Activated T-cell treated with anti-CD3 and anti-CD28 coated beads for 48 hours (primary cell): ENCODE results near the gene PRKAG1.

Experiments used
- DNase-seq: peaks from one replicate; pipeline ENCODE4 v3.0.0-alpha.2; 2020; ENCODE audit warnings: low read depth

PRKAG1 gene

DNA sequence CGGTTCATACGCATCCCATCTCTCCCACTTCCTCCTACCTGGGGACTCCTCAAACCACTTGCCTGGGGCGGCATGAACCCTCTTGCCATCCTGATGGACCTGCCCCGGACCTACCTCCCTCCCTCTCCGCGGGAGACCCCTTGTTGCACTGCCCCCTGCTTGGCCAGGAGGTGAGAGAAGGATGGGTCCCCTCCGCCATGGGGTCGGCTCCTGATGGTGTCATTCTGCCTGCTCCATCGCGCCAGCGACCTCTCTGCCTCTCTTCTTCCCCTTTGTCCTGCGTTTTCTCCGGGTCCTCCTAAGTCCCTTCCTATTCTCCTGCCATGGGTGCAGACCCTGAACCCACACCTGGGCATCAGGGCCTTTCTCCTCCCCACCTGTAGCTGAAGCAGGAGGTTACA lies 36.8 kb downstream of the PRKAG1 start:
- no peak for DNase-seq

GRCh38 chr12:48980953-48981756 lies 37.4 kb downstream of the PRKAG1 start:
- peak; percentile 24 for DNase-seq

GRCh38 chr12:48980389-48980952 lies 38.1 kb downstream of the PRKAG1 start:
- DNase-seq, result peak; percentile 29

DNA sequence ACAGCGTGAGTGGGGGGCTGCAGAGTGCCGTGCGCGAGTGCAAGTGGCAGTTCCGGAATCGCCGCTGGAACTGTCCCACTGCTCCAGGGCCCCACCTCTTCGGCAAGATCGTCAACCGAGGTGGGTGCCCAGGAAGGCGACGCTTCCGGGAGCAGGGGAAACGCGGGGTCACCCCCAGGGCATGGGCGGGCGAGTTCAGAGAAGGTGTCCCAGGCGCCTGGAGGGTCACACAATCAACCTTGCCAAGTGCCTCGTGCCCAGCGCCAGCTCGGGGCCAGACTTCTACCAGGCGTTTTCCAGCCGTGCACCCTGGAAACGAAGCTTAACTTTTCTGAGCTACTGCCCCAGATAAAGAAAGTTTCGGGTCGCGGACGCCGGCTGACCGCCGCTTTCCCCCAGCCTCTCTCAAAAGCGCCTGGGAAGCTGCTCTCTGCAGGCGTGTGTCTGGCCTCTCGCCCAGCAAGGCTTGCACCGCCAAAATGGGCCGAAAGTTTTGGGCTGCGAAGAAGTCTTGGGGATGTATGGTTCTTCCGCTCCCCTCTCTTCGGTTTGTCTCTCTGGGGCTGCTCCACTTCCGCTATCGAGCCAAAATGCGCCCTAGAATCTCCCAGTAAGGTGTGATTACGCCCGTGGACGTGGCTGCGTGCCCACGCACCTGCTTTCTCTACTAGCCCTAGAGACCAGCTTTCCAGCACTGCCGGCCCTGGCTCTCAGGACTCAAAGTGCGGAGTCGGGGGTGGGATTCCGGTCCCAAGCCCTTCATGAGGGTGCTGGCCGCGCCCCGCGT lies 38.8 kb downstream of the PRKAG1 start:
- DNase-seq, result no peak

- no peak for DNase-seq
These were observed 39.6 kb downstream of the PRKAG1 start for GRCh38 chr12:48978741-48979601.

GRCh38 chr12:48978291-48978740 lies 40.3 kb downstream of the PRKAG1 start, which contains the start of gene WNT1:
WNT1 (plus strand) TSS chr12:48978322; CDS start chr12:48978651, 329 bp downstream.
- DNase-seq, result no peak

GRCh38 chr12:48977290-48978281 lies 41.0 kb downstream of the PRKAG1 start:
- DNase-seq, result peak; percentile 83

GRCh38 chr12:48973941-48974673 lies 44.5 kb downstream of the PRKAG1 start:
- peak; percentile 35 for DNase-seq

DNA sequence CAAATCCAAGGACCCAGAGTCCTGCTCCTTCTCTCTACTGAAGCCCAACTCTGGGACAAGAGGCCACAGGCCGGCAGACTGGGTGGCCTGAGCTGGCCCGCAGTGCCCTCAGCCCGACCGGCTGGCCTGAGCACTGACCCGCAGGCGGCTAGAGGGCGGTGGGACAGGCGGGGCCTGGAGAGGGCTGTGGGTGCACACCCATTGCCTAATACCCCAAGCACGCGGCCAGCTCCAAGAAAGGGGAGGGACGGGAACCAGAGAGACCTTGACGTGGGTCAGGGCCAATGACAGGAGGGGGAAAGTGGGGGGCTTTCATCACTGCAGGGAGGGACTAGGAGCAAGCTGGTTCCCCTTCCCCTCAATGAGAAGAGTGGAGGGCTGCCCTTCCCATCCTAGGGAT lies 45.0 kb downstream of the PRKAG1 start:
- DNase-seq, result no peak

DNA sequence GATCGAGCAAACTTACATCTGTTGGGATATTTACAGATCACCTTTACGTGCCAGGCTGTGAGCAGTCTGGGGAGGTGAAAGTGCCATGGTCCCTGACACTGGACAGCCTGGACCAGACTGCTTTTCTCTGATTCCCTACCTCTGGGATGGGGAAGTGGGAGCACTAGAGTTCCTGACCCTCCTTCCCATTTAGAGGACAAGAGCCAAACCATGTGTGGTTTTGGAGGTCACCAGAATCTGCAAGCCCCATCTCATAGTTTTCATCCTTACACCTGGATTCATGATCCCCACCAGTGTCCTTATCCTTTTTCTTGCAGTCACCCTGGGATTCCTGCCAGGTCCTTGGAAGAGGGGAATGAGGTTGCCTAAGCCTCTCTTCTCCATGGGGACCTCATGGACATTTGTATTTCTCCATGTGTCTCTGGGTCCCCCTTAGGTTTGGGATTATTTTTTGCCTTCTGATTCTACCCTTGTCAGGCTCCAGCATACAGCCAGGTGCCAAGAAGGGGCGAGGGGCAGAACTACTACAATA lies 45.6 kb downstream of the PRKAG1 start:
- DNase-seq, result no peak

GRCh38 chr12:48972213-48972951 lies 46.2 kb downstream of the PRKAG1 start:
- peak; percentile 57 for DNase-seq

DNA sequence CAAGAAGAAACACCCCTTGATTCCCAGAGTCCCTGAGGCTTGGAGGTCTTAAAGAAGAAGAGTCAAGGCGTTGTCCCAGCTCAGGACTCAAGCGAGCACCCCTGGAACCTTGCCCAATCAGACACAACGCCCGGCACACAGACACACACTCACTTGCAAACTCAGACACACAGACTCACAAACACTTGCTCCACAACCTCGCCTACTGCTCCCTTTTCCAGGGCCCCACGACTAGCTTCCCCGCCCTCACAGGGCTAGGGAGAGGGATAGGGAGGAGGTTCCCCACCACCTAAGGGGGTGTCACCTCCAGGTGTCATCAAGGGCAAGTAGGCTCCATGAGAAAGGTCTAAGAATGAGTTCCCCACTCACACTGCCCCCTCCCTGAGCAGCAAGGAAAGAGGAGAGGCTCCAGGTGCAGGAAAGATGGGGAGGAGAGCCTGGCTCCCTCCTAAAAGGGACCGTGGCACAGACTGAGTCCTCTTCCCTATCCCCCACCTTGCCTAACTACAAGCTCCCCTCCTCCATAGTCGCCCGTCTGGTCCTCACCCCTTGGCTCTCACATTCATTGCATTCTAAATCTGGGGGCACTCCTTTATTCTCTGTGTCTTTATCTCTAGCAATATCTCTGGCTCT lies 47.8 kb downstream of the PRKAG1 start:
- no peak for DNase-seq

DNA sequence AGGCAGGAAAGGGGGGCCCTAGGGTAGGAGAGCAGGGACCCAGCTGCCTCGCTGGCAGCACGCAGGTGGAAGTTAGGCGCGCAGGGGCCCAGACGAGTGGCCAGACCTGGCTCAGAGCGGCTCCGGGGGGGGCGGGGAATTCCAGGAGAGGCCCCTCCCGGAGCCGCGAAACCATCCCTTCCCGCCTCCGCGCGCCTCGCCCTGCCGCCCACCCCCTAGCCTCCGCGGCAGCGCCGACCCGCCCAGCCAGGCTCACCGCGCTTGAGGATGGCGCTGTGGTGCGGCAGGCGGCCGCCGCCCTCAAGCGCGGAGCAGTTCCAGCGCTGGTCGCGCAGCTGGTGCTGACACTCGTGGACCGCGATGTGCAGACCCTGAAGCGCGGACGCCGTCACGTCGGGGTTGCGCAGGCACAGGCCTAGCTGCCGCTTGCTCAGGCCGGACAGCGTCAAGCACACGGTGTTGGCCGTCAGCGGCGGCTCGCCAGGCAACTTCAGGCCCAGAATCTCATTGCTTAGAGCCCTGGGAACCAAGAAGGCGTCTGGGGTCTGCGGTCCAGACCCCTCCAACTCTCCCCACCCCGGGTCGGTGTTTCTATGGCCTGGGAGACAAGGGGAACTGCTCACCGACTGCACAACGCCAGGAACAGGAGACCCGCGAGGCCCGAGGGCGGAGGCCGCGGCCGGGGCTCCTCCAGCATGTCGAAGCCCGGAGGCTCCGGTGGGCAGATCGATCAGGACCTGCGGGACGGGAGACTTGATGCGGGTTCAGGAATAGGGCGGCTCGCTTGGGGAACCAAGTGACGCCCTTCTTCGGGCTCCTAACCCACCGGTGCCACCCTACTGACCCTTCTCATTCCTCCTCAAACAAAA lies 48.5 kb downstream of the PRKAG1 start:
- no peak for DNase-seq

DNA sequence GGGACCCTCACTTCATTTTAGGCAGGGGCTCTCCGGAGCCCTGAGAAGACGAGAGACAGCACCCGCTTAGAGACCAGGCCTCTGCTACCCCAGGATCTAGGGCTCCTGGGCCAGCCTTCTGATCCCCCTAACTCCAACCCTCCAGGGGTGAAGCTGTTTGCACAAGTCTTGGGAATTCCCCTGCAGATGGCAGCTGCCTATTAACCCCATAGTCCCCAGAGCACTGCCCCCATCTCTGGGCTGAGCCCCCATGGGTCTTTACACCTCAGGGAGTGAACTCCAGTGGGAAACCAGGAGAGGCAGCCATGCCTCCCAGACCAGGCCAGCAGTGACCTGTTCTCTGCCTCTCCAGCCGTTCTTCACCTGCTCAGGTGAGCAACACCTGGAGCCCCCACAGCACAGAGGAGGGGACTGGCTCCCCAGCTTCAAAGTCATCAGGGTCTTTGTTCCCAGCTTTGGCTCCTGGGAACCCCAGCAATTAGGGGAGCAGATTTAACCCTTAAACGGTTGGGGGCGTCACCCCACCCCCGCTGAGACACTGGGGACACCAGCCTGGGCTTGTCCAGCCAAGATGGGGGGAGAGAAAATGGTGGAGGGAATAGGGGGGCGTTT lies 49.3 kb downstream of the PRKAG1 start:
- DNase-seq, result no peak

- DNase-seq, result no peak
These were observed 50.1 kb downstream of the PRKAG1 start for GRCh38 chr12:48968467-48968866.

DNA sequence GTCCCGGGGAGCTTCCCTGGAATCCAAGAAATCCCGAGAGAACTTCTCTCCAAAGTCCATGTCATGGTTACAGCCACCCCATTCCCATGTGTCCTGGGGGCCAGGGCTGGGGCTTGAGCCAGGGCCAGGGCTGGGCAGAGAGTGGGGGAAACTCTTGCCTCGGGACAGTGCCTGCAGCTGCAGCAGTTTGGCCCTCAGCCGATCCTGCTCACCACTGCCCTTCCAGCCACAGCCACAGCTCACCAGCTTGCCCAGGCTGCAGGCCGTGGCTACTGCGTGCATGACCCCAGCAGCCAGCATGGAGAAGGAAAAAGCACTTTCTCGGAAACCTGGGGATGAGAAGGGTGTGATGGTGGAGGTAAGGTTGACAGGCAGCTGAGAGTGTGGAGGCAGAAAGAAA lies 50.6 kb downstream of the PRKAG1 start:
- DNase-seq, result no peak
